Parathyroid adenoma (tissue), 2 donors: Measurements from ENCODE around the gene STOX2.
"Not testable (repeated sequence)": the region's sequence is repeated elsewhere in the genome, so short reads cannot be mapped to it uniquely, and the experiment has no call there.

Experiments
- H2AFZ ChIP-seq: fragments of 300-600 bp; sonication (generic); one replicate; pipeline ENCODE4 v1.7.0; 2017; ENCODE audit warnings: antibody characterized with exemption, mild to moderate bottlenecking
- H3K27ac ChIP-seq: fragments of 300-600 bp; sonication (generic); one replicate; pipeline ENCODE4 v1.7.0; 2017
- H3K27me3 ChIP-seq: fragments of 300-600 bp; sonication (generic); one replicate; pipeline ENCODE4 v1.7.0; 2017; ENCODE audit warnings: low read length; ENCODE audit not compliant: control insufficient read depth, insufficient read depth
- H3K36me3 ChIP-seq: fragments of 300-600 bp; sonication (generic); one replicate; pipeline ENCODE4 v1.7.0; 2017; ENCODE audit warnings: low read length; ENCODE audit not compliant: control insufficient read depth, insufficient read depth
- H3K4me1 ChIP-seq: fragments of 300-600 bp; sonication (generic); one replicate; pipeline ENCODE4 v1.7.0; 2017; ENCODE audit warnings: control low read depth
- H3K4me2 ChIP-seq: fragments of 300-600 bp; sonication (generic); one replicate; pipeline ENCODE4 v1.7.0; 2017; ENCODE audit warnings: low read length
- H3K4me3 ChIP-seq: fragments of 300-600 bp; sonication (generic); one replicate; pipeline ENCODE4 v1.7.0; 2017; ENCODE audit warnings: low read depth, low read length
- H3K79me2 ChIP-seq: fragments of 300-600 bp; sonication (generic); one replicate; pipeline ENCODE4 v1.7.0; 2017; ENCODE audit warnings: control low read depth
- H3K9ac ChIP-seq: fragments of 300-600 bp; sonication (generic); one replicate; pipeline ENCODE4 v1.7.0; 2017; ENCODE audit warnings: mild to moderate bottlenecking
- H3K9me3 ChIP-seq: fragments of 300-600 bp; sonication (generic); one replicate; pipeline ENCODE4 v1.7.0; 2017; ENCODE audit warnings: low read length; ENCODE audit not compliant: control insufficient read depth
- CTCF ChIP-seq: fragments of 300-600 bp; sonication (generic); IDR thresholded peaks from one replicate; pipeline ENCODE4 v1.7.0; 2017; ENCODE audit warnings: antibody characterized with exemption, mild to moderate bottlenecking
- donor health status: primary hyperparathyroidism.

The STOX2 gene

GRCh38 chr4:184039963-184040383, 134.9 kb downstream of the STOX2 start:
- Histone ChIP-seq H3K4me3 (no peak overlapping the region), H3K27ac (no peak overlapping the region), H2AFZ (no peak overlapping the region), H3K4me2 (no peak overlapping the region), H3K79me2 (no peaks in the 10 kb centered on the region), H3K36me3 (no peaks in the 10 kb centered on the region), H3K9ac (no peak overlapping the region), H3K9me3 (no peaks in the 10 kb centered on the region), H3K27me3 (no peaks in the 10 kb centered on the region), H3K4me1 (no peaks in the 10 kb centered on the region)
- no peak for TF ChIP-seq CTCF

- no peak for TF ChIP-seq CTCF
- H3K9ac ChIP-seq, result no peak overlapping the region
- H3K4me1 ChIP-seq, result no peaks in the 10 kb centered on the region
- H2AFZ ChIP-seq, result no peak overlapping the region
- peaks cover 5% of the 10 kb centered on the region for H3K9me3 ChIP-seq
- H3K27me3 ChIP-seq, result no peaks in the 10 kb centered on the region
- no peak overlapping the region for H3K4me2 ChIP-seq
- H3K4me3 ChIP-seq, result no peak overlapping the region
- H3K36me3 ChIP-seq, result no peaks in the 10 kb centered on the region
- no peak overlapping the region for H3K27ac ChIP-seq
- H3K79me2 ChIP-seq, result no peaks in the 10 kb centered on the region
These were observed 136.0 kb downstream of the STOX2 start for GRCh38 chr4:184041156-184041555.

GRCh38 chr4:184046148-184046547, 141.0 kb downstream of the STOX2 start:
- no peaks in the 10 kb centered on the region for H3K4me1 ChIP-seq
- no peaks in the 10 kb centered on the region for H3K27me3 ChIP-seq
- no peak overlapping the region for H2AFZ ChIP-seq
- no peaks in the 10 kb centered on the region for H3K36me3 ChIP-seq
- no peaks in the 10 kb centered on the region for H3K79me2 ChIP-seq
- H3K27ac ChIP-seq, result no peak overlapping the region
- TF ChIP-seq CTCF, result no peak
- no peak overlapping the region for H3K4me3 ChIP-seq
- no peak overlapping the region for H3K4me2 ChIP-seq
- no peak overlapping the region for H3K9ac ChIP-seq
- peaks cover 5% of the 10 kb centered on the region for H3K9me3 ChIP-seq

- H3K79me2 ChIP-seq, H3K9ac ChIP-seq, H2AFZ ChIP-seq, H3K4me2 ChIP-seq, H3K27ac ChIP-seq, H3K4me1 ChIP-seq, H3K9me3 ChIP-seq, H3K36me3 ChIP-seq, H3K27me3 ChIP-seq, H3K4me3 ChIP-seq: not testable (repeated sequence)
These were observed 146.2 kb downstream of the STOX2 start for GRCh38 chr4:184051262-184051661.

- Histone ChIP-seq H3K4me3 (no peak overlapping the region), H3K36me3 (no peaks in the 10 kb centered on the region), H3K79me2 (no peaks in the 10 kb centered on the region), H3K9ac (no peak overlapping the region), H3K4me2 (no peak overlapping the region), H2AFZ (no peak overlapping the region), H3K27me3 (no peaks in the 10 kb centered on the region), H3K9me3 (no peaks in the 10 kb centered on the region), H3K27ac (no peak overlapping the region), H3K4me1 (no peaks in the 10 kb centered on the region)
- no peak for TF ChIP-seq CTCF
These were observed 147.5 kb downstream of the STOX2 start for GRCh38 chr4:184052616-184053015.
